HG02759 (cell line): ENCODE measurements around the gene APOBEC3G.
A peak's percentile ranks its signal among the peaks of the same experiment; 100 is the strongest.
"Not testable (repeated sequence)": the region's sequence is repeated elsewhere in the genome, so short reads cannot be mapped to it uniquely, and the experiment has no call there.

Experiments used
- ATAC-seq: cut with Tn5 transposase; IDR thresholded peaks from one replicate; pipeline ENCODE4 v1.9.1; 2021; ENCODE audit warnings: mild to moderate bottlenecking, moderate library complexity; ENCODE audit not compliant: unreplicated experiment

APOBEC3G gene

GRCh38 chr22:39077026-39077840 is at the start of gene APOBEC3G:
APOBEC3G (plus strand) TSS chr22:39077275; CDS start chr22:39077362, 87 bp downstream.
- peak; percentile 72 for ATAC-seq

- ATAC-seq, result no peak
These were observed 49.4 kb upstream of the APOBEC3G start for GRCh38 chr22:39027717-39028116.

DNA sequence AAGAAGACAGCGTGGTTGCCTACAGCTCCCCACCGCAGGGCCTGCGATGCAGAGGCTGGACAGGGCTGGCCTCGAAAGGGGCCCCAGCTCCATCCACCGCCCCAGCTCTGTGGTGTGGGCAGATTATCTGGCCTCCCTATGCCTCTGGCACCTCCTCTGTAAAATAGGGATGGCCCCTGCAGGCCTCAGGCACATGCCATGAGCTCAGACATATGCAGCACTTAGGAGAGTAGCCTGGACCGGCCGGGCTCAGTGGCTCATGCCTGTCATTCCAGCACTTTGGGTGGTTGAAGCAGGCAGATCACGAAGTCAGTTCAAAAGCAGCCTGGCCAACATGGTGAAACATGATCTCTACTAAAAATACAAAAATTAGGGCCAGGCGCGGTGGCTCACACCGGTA is 48.8 kb upstream of the APOBEC3G start:
- no peak for ATAC-seq

DNA sequence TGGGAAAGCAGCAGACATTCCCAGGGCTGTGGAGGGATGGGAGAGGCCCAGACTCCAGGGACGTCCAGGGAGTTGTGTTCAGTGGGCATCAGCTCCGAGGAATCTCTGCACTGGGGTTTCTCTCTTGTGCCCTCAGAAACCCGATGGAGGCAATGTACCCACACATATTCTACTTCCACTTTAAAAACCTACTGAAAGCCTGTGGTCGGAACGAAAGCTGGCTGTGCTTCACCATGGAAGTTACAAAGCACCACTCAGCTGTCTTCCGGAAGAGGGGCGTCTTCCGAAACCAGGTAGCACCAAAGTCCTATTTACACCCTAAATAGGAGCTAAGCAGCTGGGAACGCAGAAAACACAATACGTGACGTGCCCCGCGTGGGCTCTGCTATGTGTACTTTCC is 47.8 kb upstream of the APOBEC3G start:
- ATAC-seq, result no peak

- ATAC-seq, result no peak
These were observed 46.4 kb upstream of the APOBEC3G start for GRCh38 chr22:39030705-39031104.

- not testable (repeated sequence) for ATAC-seq
These were observed 45.4 kb upstream of the APOBEC3G start for GRCh38 chr22:39031434-39032295.

- not testable (repeated sequence) for ATAC-seq
These were observed 40.0 kb upstream of the APOBEC3G start for GRCh38 chr22:39037071-39037470.

- ATAC-seq, result no peak
These were observed 37.6 kb upstream of the APOBEC3G start for GRCh38 chr22:39039306-39040126.

DNA sequence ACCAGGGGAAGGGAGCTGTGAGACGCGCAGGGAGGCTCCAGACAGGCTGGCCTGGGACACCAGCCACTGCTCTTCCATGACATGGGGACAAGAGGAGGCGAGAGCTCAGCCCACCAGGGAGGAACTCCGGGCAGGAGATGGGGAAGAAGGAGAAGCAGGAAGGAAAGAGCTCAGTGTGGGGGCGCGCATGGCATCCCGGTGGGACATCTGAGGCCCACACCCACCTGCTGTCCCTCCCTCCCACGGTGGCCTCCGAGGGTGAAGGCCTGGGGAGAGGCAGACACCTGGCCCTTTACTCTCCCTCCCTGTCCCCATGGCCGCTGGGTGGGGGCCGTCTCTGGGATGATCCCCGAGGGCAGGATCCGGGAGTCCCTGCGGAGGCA is 36.9 kb upstream of the APOBEC3G start:
- not testable (repeated sequence) for ATAC-seq

GRCh38 chr22:39040538-39041296 is 36.4 kb upstream of the APOBEC3G start, which contains the start of gene APOBEC3F:
APOBEC3F (plus strand) TSS chr22:39040864; CDS start chr22:39040961, 97 bp downstream.
- ATAC-seq, result peak; percentile 90

DNA sequence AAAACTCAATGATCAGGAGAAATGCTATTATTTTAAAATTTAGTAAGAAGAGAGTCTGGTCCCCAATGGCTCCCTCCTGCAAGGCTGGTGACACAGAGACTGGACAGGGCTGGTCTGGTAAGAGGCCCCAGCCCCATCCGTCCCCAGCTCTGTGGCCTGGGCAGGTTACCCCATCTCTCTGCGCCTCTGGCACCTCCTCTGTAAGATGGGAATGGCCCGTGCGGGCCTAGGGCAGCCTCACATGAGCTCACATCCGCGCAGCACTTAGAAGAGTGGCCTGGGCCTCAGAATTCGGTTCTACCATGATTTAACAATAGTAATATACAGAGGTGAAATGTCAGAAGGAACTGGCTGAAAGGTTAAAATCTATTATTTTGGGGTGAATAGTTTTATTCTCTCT is 35.2 kb upstream of the APOBEC3G start:
- ATAC-seq, result no peak

GRCh38 chr22:39043063-39043462 is 34.0 kb upstream of the APOBEC3G start:
- not testable (repeated sequence) for ATAC-seq

DNA sequence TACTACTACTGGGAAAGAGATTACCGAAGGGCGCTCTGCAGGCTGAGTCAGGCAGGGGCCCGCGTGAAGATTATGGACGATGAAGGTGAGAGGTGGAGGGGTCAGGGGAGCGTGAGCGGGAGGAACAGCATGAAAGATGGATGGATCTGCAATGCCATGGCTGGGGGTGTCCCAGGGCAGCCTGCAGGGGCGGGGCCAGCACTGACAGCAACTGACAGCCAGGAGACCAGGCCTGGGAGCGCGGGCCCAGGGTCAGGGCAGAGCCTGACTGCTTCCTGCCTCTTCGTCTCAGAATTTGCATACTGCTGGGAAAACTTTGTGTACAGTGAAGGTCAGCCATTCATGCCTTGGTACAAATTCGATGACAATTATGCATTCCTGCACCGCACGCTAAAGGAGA is 31.9 kb upstream of the APOBEC3G start:
- ATAC-seq, result not testable (repeated sequence)

DNA sequence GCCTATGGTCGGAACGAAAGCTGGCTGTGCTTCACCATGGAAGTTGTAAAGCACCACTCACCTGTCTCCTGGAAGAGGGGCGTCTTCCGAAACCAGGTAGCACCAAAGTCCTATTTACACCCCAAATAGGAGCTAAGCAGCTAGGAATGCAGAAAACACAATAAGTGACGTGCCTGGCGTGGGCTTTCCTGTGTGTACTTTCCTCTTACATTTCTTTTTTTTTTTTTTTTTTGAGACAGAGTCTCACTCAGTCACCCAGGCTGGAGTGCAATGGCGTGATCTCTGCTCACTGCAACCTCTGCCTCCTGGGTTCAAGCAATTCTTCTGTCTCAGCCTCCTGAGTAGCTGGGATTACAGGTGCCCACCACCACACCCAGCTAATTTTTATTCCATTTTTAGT is 27.6 kb upstream of the APOBEC3G start:
- not testable (repeated sequence) for ATAC-seq

DNA sequence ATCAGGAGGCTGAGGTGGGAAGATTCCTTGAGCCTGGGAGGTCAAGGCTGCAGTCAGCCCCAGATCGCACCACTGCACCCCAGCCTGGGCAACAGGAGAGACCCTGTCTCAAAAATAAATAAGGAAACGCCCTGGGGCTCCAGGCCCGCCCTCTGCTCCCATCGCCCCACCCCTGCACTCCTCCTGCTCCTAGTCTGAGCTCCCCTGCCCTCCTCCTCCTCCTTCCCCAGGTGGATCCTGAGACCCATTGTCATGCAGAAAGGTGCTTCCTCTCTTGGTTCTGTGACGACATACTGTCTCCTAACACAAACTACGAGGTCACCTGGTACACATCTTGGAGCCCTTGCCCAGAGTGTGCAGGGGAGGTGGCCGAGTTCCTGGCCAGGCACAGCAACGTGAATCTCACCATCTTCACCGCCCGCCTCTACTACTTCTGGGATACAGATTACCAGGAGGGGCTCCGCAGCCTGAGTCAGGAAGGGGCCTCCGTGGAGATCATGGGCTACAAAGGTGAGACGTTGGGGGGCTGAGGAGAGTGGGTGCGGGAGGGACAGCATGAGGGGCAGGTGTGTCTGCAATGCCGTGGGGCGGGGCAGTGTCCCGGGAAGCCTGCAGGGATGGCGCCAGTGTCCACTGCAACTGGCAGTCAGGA is 25.1 kb upstream of the APOBEC3G start:
- ATAC-seq, result not testable (repeated sequence)

GRCh38 chr22:39055658-39056057 is 21.4 kb upstream of the APOBEC3G start:
- ATAC-seq, result no peak

DNA sequence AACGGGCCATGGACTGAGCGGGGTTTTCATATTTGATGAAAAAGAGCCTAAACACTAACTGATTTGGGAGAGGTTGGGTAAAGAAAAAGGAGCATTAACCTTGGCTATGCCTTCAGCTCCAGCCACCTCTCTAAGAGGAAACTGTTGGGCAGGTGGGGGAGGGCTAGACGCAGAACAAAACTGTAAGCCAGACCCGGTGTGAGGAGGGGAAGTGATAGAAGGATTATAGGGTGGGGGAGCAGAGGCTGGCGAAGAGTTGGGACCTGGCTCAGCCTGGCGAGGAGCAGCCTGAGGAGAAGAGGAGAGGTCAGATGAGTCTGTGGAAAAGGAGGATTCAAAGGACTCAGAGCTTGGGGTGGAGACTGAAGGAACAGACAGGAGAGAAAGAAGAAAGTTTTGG is 15.8 kb upstream of the APOBEC3G start:
- not testable (repeated sequence) for ATAC-seq

DNA sequence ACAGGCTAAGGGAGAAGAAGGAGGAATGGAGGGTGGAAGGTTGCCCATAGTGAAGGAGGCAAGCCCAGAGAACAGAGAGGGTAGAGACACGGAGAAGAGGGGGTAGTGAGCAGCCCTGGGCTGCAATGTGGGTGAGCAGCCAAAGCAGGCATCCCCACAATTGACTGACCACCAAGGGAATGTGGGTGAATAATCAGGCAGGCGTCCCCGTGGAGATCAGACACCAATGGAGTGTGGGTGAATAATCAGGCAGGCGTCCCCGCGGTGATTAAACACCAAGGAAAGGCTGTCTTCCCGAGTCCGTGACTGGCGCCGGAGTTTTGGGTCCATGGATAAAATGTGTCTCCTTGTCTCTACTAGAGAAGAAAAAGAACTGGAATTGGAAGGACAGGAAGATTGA is 15.1 kb upstream of the APOBEC3G start:
- not testable (repeated sequence) for ATAC-seq

DNA sequence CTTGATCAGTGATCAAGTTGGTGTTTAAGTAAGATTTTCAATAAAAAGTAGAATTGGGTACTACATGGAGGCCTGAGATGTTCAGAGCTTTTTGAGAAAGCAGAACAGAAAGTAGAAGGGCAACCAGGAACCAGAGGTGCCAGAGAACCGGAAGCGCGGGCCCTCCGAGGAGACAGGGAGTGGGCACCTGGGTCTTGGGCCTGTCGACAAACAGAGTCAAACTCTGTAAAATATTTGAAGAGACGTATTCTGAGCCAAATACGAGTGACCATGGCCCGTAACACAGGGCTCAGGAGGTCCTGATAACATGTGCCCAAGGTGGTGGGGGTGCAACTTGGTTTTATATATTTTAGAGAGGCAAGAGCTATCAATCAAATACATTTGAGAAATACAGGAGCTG is 13.2 kb upstream of the APOBEC3G start:
- not testable (repeated sequence) for ATAC-seq
